Measurements from ENCODE around the gene CTAG2.
"Not testable (repeated sequence)": the region's sequence is repeated elsewhere in the genome, so short reads cannot be mapped to it uniquely, and the experiment has no call there.

Gene CTAG2

DNA sequence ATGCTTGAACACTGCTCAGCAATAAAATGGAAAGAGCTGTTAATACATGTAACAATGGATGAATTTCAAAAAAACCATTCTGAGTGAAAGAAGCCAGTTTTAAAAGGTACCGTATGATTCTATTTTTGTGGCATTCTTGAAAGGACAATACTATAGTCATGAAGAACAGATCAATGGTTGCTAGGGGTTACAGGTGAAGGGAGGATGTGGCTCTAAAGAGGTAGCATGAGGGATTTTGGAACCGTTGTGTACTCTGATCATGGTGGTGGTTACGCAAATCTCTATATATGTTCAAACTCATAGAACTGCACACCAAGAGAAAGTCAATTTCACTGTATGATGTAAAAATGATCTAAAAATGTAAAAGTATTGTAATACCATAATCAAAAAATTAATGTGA lies 40.0 kb upstream of the CTAG2 start:
- TF ChIP-seq TOX (CRISPR knock-in tag; IDR thresholded peaks at IDR 0.05; ENCODE audit: borderline replicate concordance) (no peak), OSR1 (CRISPR knock-in tag; IDR thresholded peaks at IDR 0.05) (no peak), ZNF70 (CRISPR knock-in tag; IDR thresholded peaks at IDR 0.05) (no peak), SNAI2 (CRISPR knock-in tag; IDR thresholded peaks at IDR 0.05) (no peak), RARB (CRISPR knock-in tag; IDR thresholded peaks at IDR 0.05) (no peak), ZNF565 (CRISPR knock-in tag; conservative IDR thresholded peaks at IDR 0.05; ENCODE audit: low read depth) (no peak), ZFP30 (CRISPR knock-in tag; IDR thresholded peaks at IDR 0.05) (no peak), POU6F1 (CRISPR knock-in tag; IDR thresholded peaks at IDR 0.05; ENCODE audit: borderline replicate concordance, low read depth) (no peak), PPARA (CRISPR knock-in tag; IDR thresholded peaks at IDR 0.05; ENCODE audit: borderline replicate concordance) (no peak)
- TF ChIP-seq, protein P1, sequence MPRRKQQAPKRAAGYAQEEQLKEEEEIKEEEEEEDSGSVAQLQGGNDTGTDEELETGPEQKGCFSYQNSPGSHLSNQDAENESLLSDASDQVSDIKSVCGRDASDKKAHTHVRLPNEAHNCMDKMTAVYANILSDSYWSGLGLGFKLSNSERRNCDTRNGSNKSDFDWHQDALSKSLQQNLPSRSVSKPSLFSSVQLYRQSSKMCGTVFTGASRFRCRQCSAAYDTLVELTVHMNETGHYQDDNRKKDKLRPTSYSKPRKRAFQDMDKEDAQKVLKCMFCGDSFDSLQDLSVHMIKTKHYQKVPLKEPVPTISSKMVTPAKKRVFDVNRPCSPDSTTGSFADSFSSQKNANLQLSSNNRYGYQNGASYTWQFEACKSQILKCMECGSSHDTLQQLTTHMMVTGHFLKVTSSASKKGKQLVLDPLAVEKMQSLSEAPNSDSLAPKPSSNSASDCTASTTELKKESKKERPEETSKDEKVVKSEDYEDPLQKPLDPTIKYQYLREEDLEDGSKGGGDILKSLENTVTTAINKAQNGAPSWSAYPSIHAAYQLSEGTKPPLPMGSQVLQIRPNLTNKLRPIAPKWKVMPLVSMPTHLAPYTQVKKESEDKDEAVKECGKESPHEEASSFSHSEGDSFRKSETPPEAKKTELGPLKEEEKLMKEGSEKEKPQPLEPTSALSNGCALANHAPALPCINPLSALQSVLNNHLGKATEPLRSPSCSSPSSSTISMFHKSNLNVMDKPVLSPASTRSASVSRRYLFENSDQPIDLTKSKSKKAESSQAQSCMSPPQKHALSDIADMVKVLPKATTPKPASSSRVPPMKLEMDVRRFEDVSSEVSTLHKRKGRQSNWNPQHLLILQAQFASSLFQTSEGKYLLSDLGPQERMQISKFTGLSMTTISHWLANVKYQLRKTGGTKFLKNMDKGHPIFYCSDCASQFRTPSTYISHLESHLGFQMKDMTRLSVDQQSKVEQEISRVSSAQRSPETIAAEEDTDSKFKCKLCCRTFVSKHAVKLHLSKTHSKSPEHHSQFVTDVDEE (CRISPR knock-in tag; IDR thresholded peaks at IDR 0.05), result no peak
- TF ChIP-seq, protein P2, sequence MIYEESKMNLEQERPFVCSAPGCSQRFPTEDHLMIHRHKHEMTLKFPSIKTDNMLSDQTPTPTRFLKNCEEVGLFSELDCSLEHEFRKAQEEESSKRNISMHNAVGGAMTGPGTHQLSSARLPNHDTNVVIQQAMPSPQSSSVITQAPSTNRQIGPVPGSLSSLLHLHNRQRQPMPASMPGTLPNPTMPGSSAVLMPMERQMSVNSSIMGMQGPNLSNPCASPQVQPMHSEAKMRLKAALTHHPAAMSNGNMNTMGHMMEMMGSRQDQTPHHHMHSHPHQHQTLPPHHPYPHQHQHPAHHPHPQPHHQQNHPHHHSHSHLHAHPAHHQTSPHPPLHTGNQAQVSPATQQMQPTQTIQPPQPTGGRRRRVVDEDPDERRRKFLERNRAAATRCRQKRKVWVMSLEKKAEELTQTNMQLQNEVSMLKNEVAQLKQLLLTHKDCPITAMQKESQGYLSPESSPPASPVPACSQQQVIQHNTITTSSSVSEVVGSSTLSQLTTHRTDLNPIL (CRISPR knock-in tag; IDR thresholded peaks at IDR 0.05; ENCODE audit: low read depth), result no peak
- TF ChIP-seq, protein P3, sequence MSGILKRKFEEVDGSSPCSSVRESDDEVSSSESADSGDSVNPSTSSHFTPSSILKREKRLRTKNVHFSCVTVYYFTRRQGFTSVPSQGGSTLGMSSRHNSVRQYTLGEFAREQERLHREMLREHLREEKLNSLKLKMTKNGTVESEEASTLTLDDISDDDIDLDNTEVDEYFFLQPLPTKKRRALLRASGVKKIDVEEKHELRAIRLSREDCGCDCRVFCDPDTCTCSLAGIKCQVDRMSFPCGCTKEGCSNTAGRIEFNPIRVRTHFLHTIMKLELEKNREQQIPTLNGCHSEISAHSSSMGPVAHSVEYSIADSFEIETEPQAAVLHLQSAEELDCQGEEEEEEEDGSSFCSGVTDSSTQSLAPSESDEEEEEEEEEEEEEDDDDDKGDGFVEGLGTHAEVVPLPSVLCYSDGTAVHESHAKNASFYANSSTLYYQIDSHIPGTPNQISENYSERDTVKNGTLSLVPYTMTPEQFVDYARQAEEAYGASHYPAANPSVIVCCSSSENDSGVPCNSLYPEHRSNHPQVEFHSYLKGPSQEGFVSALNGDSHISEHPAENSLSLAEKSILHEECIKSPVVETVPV (CRISPR knock-in tag; IDR thresholded peaks at IDR 0.05), result no peak
- no peak for ATAC-seq

DNA sequence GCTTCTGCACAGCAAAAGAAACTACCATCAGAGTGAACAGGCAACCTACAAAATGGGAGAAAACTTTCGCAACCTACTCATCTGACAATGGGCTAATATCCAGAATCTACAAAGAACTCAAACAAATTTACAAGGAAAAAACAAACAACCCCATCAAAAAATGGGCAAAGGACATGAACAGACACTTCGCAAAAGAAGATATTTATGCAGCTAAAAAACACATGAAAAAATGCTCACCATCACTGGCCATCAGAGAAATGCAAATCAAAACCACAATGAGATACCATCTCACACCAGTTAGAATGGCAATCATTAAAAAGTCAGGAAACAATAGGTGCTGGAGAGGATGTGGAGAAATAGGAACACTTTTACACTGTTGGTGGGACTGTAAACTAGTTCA lies 37.1 kb upstream of the CTAG2 start:
- ATAC-seq, result not testable (repeated sequence)

- not testable (repeated sequence) for ATAC-seq
Observed at GRCh38 chrX:154672084-154672483, 18.7 kb upstream of the CTAG2 start.

- not testable (repeated sequence) for ATAC-seq
Observed at GRCh38 chrX:154670848-154671247, 17.5 kb upstream of the CTAG2 start.

DNA sequence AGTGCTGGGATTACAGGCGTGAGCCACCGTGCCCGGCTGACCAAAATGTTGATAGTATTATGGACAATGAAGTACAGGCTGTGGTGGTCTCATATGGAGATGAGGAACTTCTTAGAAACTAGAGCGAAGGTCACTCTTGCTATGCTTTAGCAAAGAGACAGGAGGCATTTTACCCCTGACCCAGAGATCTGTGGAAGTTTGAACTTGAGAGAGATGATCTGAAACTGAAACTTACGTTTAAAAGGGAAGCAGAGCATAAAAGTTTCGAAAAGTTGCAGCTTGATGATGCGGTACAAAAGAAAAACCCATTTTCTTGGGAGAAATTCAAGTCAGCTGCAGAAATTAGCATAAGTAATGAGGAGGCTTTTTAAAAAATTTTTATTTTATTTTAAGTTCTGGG lies 8.5 kb upstream of the CTAG2 start:
- no peak for ATAC-seq
- TF ChIP-seq, protein P2 (CRISPR knock-in tag; IDR thresholded peaks at IDR 0.05; ENCODE audit: low read depth), result no peak
- TF ChIP-seq ZNF565 (CRISPR knock-in tag; conservative IDR thresholded peaks at IDR 0.05; ENCODE audit: low read depth) (no peak), PPARA (CRISPR knock-in tag; IDR thresholded peaks at IDR 0.05; ENCODE audit: borderline replicate concordance) (no peak), ZFP3 (CRISPR knock-in tag; IDR thresholded peaks at IDR 0.05) (no peak), TCF4 (CRISPR knock-in tag; IDR thresholded peaks at IDR 0.05; ENCODE audit: borderline replicate concordance) (no peak)
- TF ChIP-seq, protein P3 (CRISPR knock-in tag; IDR thresholded peaks at IDR 0.05), result no peak

Measured in SK-N-SH treated with all-trans-retinoic acid at 6 μM for 48 hours (cell line).